GM18519 (cell line): ENCODE results near the gene DDO.
"Not testable (repeated sequence)": the region's sequence is repeated elsewhere in the genome, so short reads cannot be mapped to it uniquely, and the experiment has no call there.

Experiments
- ATAC-seq: cut with Tn5 transposase; IDR thresholded peaks from one replicate; pipeline ENCODE4 v1.9.1; 2021; ENCODE audit warnings: mild to moderate bottlenecking, moderate library complexity; ENCODE audit not compliant: unreplicated experiment, low FRiP score

Gene DDO

GRCh38 chr6:110351546-110351945, 63.8 kb downstream of the DDO start:
- no peak for ATAC-seq

- not testable (repeated sequence) for ATAC-seq
Observed at GRCh38 chr6:110350593-110350992, 64.8 kb downstream of the DDO start.

GRCh38 chr6:110348961-110349690, 66.2 kb downstream of the DDO start:
- ATAC-seq = no peak

- ATAC-seq = no peak
Observed at GRCh38 chr6:110345025-110345424, 70.3 kb downstream of the DDO start.

- no peak for ATAC-seq
Observed at GRCh38 chr6:110342759-110343158, 72.6 kb downstream of the DDO start.
